GM19468 (cell line): Measurements from ENCODE around the gene GSG1L2.
"Not testable (repeated sequence)": the region's sequence is repeated elsewhere in the genome, so short reads cannot be mapped to it uniquely, and the experiment has no call there.

Experiments used
- ATAC-seq: cut with Tn5 transposase; IDR thresholded peaks from one replicate; pipeline ENCODE4 v1.9.1; 2021; ENCODE audit warnings: mild to moderate bottlenecking, moderate library complexity, moderate number of reproducible peaks; ENCODE audit not compliant: unreplicated experiment; ENCODE audit errors: extremely low read depth

The GSG1L2 gene

GRCh38 chr17:9798008-9798407, 23.9 kb downstream of the GSG1L2 start:
- no peak for ATAC-seq

- ATAC-seq, result no peak
Measured at GRCh38 chr17:9792181-9792840, 29.6 kb downstream of the GSG1L2 start.

GRCh38 chr17:9790889-9791876, 30.7 kb downstream of the GSG1L2 start, which contains the start of gene DHRS7C:
Gene DHRS7C (minus strand): TSS chr17:9791592. CDS start chr17:9791284, 308 bp downstream.
- ATAC-seq, result no peak

DNA sequence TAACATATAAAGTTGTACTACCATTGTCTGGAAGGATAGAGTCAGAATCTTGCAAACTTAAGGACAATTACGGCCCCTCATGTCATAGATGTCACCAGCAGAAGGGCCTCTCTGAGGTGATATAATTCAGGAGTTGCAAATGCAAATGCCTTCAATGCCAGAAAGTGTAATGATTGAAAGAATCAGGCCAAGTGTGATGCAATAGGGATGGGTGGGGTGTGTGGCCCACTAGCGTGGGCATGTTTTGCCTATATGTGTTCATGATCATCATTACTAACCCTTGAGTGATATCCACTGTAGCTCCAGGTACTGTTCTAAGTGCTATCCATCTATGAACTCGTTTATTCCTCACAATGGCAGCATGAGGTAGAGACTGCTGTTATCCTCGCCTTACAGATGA, 31.6 kb downstream of the GSG1L2 start:
- ATAC-seq, result no peak

GRCh38 chr17:9788601-9789000, 33.3 kb downstream of the GSG1L2 start:
- ATAC-seq, result no peak

GRCh38 chr17:9784544-9784943, 37.3 kb downstream of the GSG1L2 start:
- no peak for ATAC-seq

DNA sequence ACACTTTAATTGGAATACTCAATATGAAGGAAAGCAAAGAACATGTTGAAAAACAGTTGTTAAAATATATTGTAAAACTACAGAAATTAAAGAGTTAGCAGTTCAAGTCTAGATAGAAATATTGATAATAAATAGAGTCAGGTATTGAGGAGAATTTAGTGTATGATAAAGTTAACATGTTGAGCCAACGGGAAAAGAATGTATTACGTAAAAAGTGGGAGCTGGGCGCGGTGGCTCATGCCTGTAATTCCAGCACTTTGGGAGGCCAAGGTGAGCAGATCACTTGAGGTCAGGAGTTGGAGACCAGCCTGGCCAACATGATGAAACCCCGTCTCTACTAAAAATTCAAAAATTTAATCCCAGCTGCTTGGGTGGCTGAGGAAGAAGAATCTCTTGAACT, 38.4 kb downstream of the GSG1L2 start:
- ATAC-seq, result not testable (repeated sequence)

- ATAC-seq, result no peak
Measured at GRCh38 chr17:9783050-9783449, 38.8 kb downstream of the GSG1L2 start.

DNA sequence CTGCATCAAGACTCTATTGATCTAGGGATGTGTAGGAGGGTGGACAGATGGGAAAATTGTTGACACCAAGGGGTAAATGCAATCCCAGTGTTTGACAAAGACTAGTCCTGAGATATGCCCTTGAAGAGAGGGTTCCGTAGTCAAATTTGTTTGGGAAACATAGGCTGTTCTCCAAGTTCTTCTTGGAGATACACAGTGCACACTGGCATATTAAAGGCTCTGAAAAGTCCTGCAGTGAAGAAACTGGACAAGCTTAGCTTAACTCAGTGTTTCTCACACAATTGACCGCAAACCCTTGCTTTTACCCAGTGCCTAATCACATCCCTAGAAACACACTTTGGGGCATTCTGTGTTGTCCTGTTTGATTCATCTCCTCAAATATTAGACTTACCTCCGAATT, 41.3 kb downstream of the GSG1L2 start:
- ATAC-seq, result no peak

DNA sequence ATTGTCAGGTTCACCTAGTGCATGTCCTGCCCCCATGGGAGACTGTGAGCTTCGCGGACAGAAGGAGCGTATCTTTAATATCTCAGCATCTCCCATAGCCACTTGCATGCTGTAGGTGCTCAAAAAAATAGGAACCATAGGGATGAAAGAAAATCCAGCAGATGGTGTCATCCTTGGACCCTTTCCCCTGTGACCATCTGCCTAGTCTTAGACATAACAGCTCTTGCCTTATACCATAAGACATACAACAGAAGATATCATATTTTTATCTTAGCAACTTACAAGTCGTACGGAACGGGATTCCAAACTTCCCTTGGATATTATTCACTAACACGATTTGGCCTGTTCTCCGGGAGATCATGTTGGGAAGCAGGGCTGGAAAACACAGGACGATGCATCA, 45.0 kb downstream of the GSG1L2 start:
- ATAC-seq, result no peak

- no peak for ATAC-seq
Measured at GRCh38 chr17:9772658-9773057, 49.2 kb downstream of the GSG1L2 start.

DNA sequence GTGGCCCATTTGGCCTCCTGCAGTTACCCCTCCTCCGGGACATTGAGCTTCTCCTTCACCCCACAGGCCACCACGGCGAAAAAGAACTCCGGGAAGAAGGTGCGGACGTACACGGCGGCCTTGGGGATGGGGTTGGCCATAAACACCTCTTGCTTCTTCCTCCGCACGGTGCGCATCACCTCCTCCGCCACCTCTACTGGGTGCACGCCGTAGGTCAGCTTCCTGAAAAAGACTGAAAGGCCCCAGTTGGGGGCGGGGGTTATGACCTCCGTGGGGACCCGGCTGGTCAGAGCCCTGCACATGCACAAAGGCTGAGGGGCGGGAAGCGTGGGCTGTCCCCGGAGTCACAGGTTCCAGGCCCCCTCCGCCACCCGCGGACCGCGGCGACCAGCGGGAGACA, 50.4 kb downstream of the GSG1L2 start:
- ATAC-seq, result no peak

DNA sequence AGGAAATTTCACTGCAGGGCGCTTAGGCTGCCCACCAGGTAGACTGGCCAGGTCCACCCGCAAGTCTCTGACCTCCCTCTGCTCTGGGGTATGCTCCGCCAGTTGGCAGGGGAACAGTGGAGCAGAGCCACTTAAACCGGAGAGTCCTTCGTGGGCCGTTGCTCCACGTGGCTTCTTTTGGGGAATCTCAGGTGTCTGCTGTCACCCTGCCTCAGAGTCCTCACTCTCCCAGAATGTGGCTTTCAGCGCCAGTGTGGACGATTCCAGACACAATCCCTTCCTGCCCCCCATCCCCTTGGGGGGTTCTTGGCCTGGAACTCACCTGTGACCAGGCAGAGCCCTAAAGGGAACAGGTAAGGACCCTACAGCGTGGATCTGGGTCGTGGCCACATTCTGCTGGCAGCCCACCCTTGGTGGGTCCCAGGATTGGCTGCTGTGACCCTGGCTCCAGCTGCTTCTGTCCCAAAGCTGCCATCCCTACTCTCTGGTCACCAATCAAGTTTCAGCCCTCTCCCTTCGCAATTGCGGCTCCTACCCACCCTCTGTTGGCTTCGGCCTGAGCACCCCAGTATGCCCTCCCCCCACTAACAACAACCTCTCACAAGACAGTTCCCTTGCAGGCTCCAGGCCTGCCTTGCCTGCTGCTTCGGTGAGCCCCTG, 52.7 kb downstream of the GSG1L2 start:
- no peak for ATAC-seq

- ATAC-seq, result no peak
Measured at GRCh38 chr17:9768381-9768934, 53.4 kb downstream of the GSG1L2 start.

DNA sequence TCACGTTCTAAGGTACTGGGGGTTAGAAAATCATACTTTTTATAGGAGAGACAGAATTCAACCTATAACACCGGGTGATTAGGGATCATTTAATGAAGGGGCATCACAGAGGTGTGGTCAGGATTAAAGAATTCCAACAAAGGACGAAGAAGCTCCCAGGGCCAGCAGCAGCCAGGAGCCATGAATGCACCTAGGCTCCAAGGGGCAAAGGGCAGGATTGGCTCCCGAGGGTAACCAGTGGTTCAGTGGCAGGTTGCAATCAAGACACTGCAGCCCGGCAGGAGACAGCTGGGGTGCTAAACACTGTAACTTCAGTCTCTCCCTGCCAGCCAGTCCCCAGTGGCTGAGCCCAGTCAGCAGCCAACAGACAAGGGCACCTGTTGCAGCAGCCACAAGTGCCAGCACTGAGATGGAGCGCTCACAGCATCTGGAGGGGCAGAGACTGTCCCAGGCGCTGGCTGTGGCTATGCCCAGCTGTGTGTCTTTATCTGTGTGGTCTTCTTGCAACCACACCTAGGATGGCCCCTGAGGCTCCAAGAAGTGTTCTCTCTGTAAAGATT, 54.4 kb downstream of the GSG1L2 start:
- no peak for ATAC-seq

DNA sequence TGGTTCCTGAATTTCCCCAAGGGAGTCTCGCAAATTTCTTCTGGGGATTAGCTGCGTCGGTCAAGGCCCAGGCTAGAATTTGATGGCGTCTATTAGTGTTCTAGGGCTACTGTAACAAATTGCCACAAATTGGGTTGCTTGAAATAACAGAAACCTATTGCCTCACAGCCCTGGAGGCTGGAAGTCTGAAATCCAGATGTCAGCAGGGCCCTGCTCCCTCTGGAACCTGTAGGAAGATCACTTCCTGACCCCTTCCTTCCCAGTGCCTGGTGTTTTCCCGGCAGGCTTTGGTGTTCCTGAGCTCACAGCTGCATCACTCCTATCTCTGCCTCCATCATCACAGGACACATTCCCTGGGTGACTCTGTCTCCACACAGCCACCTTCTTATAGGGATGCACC, 54.9 kb downstream of the GSG1L2 start:
- ATAC-seq, result no peak

GRCh38 chr17:9765322-9765721, 56.6 kb downstream of the GSG1L2 start:
- no peak for ATAC-seq

DNA sequence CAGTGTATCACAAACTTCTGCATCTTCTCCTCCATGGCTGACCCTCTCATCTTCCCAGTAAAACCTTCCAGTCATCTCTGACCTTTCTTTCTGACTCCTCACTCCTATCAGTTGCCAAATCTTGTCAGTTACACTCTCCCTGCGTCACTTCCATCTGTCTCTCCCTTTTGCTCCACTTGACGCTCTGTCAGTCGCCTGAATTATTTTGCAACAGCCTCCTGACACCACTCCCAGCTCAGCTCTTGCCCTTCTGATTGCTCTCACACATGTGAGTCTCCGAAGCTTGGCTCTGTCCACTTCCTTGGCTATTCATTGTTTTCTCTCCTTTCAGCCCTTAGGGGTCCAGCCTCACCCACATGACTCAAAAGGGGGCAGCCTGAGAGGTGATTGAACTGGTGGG, 58.2 kb downstream of the GSG1L2 start:
- ATAC-seq, result no peak

DNA sequence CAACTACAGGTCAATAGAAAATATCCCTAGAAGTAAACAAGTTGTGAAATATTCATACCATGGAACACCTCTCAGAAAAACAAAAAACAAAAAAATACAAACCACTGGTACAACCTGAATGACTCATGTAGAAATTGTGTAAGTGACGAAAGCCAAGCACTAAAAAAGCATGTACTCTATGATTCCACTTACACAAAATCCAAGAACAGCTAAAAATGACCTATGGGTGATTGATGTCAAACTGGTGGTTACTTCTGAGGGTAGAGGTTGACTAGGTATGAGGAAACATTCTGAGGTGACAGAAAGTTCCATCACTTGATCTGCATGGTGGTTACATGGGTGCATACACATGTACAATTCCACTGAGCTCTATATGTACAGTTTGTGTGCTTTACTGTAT, 61.6 kb downstream of the GSG1L2 start:
- no peak for ATAC-seq

- ATAC-seq, result no peak
Measured at GRCh38 chr17:9755083-9755482, 66.8 kb downstream of the GSG1L2 start.
